Loucy (cell line): ENCODE results near the gene CLASP1.

Experiments
- H2AFZ ChIP-seq: fragments of 200-600 bp; sonication (generic); 2 replicates; pipeline ENCODE4 v1.6.0; 2016; ENCODE audit warnings: antibody characterized with exemption, mild to moderate bottlenecking, low read length, moderate library complexity
- H3F3A ChIP-seq: fragments of 200-600 bp; 2 replicates; pipeline ENCODE4 v1.6.0; 2016; ENCODE audit warnings: antibody characterized with exemption, low read depth, mild to moderate bottlenecking
- H3K27me3 ChIP-seq: fragments of 200-600 bp; sonication (generic); 2 replicates; pipeline ENCODE4 v1.6.1; 2014; ENCODE audit warnings: low read length, mild to moderate bottlenecking; ENCODE audit not compliant: insufficient read depth, poor library complexity, severe bottlenecking
- H3K36me3 ChIP-seq: fragments of 200-600 bp; sonication (generic); 2 replicates; pipeline ENCODE4 v1.6.1; 2016; ENCODE audit warnings: low read length; ENCODE audit not compliant: insufficient read depth
- H3K4me1 ChIP-seq: fragments of 200-600 bp; sonication (generic); 2 replicates; pipeline ENCODE4 v1.5.1; 2014; ENCODE audit warnings: low read length, mild to moderate bottlenecking; ENCODE audit not compliant: insufficient read depth, poor library complexity, severe bottlenecking
- H3K4me2 ChIP-seq: fragments of 200-600 bp; sonication (generic); 2 replicates; pipeline ENCODE4 v1.6.0; 2014; ENCODE audit warnings: antibody characterized with exemption, low read length, low read depth, mild to moderate bottlenecking; ENCODE audit not compliant: poor library complexity, severe bottlenecking
- H3K4me3 ChIP-seq: fragments of 200-600 bp; sonication (generic); 2 replicates; pipeline ENCODE4 v1.5.1; 2014; ENCODE audit warnings: low read length, mild to moderate bottlenecking, mixed read lengths; ENCODE audit not compliant: poor library complexity, severe bottlenecking
- H3K79me2 ChIP-seq: fragments of 200-600 bp; sonication (generic); 2 replicates; pipeline ENCODE4 v1.6.1; 2014; ENCODE audit warnings: low read length; ENCODE audit not compliant: insufficient read depth
- H3K9ac ChIP-seq: fragments of 200-600 bp; sonication (generic); 2 replicates; pipeline ENCODE4 v1.6.0; 2014; ENCODE audit warnings: mild to moderate bottlenecking, low read depth, low read length, moderate library complexity; ENCODE audit not compliant: poor library complexity, severe bottlenecking
- H3K9me2 ChIP-seq: fragments of 200-600 bp; sonication (generic); replicated peaks from 2 replicates; pipeline ENCODE4 v1.6.1; 2016; ENCODE audit warnings: low read depth, low read length, mixed read lengths
- H3K9me3 ChIP-seq: fragments of 200-600 bp; sonication (generic); 2 replicates; pipeline ENCODE4 v1.6.1; 2014; ENCODE audit warnings: mild to moderate bottlenecking, antibody characterized with exemption, low read length, low read depth; ENCODE audit not compliant: insufficient read depth
- H4K20me1 ChIP-seq: fragments of 200-600 bp; sonication (generic); 2 replicates; pipeline ENCODE4 v1.6.0; 2014; ENCODE audit warnings: antibody characterized with exemption, low read length, mild to moderate bottlenecking; ENCODE audit not compliant: insufficient read depth, poor library complexity, severe bottlenecking
- CTCF ChIP-seq: fragments of 200-600 bp; sonication (generic); conservative IDR thresholded peaks from 2 replicates; pipeline ENCODE4 v1.5.1; 2014; ENCODE audit warnings: mild to moderate bottlenecking, antibody characterized with exemption, low read length
- EZH2phosphoT487 ChIP-seq: fragments of 200-600 bp; IDR thresholded peaks from 2 replicates; pipeline ENCODE4 v1.6.1; 2018; ENCODE audit warnings: antibody characterized with exemption, mild to moderate bottlenecking, moderate library complexity, borderline replicate concordance

The CLASP1 gene

DNA sequence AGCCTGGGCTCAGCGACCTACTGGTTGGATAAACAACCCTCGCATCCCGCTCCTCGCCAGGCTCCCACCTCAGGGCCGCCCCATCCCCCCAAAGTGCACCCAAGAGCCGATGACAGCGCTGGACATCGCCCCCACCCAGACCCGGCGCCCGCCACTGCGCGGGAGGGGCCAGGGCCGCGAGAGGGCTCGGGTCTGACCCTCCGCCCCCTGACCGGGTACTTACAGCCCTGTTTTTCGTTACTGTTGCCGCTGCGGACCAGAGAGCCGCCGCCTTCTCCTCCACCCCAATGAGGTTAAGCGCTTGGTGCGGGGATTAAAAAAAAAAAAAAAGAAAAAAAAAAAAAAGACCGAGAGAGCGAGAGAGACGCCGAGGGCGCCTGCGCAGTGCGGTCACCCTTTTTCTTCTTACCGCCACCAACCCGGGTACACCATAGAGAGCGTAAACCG lies at the start of gene CLASP1:
TSS of gene CLASP1 (minus strand) at position 314 of the 447 bp plus-strand sequence. CDS start 43,567 bp downstream, outside the sequence.
- Histone ChIP-seq H3K4me1 (peaks cover 58% of the 10 kb centered on the region), H3K4me3 (peak within 1 kb of the TSS; percentile 89), H4K20me1 (peaks cover 52% of the 10 kb centered on the region), H3K27me3 (no peaks in the 10 kb centered on the region), H3K9me2 (no peaks in the 10 kb centered on the region), H3K9me3 (no peaks in the 10 kb centered on the region), H3K4me2 (peak within 1 kb of the TSS; percentile 94), H3K36me3 (no peaks in the 10 kb centered on the region), H3K79me2 (peaks cover 90% of the 10 kb centered on the region), H3K9ac (peak within 1 kb of the TSS; percentile 95), H3F3A (no peaks in the 10 kb centered on the region; the same call in 1 of the 2 replicates), H2AFZ (peak within 1 kb of the TSS; percentile 97)
- no peak for TF ChIP-seq EZH2phosphoT487
- TF ChIP-seq CTCF, result no peak

- no peaks in the 10 kb centered on the region for H3K79me2 ChIP-seq
- H4K20me1 ChIP-seq, result no peaks in the 10 kb centered on the region
- H3K9ac ChIP-seq, result no peak overlapping the region
- H3K27me3 ChIP-seq, result no peaks in the 10 kb centered on the region
- no peak overlapping the region for H3K4me3 ChIP-seq
- H3K4me1 ChIP-seq, result peaks cover 25% of the 10 kb centered on the region
- H3K9me3 ChIP-seq, result no peaks in the 10 kb centered on the region
- no peak overlapping the region for H3K4me2 ChIP-seq
- H2AFZ ChIP-seq, result no peak overlapping the region
- H3K36me3 ChIP-seq, result no peaks in the 10 kb centered on the region
- TF ChIP-seq CTCF, result no peak
- no peak for TF ChIP-seq EZH2phosphoT487
- H3K9me2 ChIP-seq, result no peaks in the 10 kb centered on the region
- H3F3A ChIP-seq, result no peaks in the 10 kb centered on the region
Measured at GRCh38 chr2:121698318-121698930, 49.2 kb upstream of the CLASP1 start.

- Histone ChIP-seq H2AFZ (no peak overlapping the region; the same call in 1 of the 2 replicates), H3K36me3 (no peaks in the 10 kb centered on the region), H3K79me2 (no peaks in the 10 kb centered on the region), H3K4me1 (peaks cover 25% of the 10 kb centered on the region), H3K4me3 (no peak overlapping the region), H3F3A (no peaks in the 10 kb centered on the region), H3K9me3 (no peaks in the 10 kb centered on the region), H3K27me3 (no peaks in the 10 kb centered on the region), H3K4me2 (no peak overlapping the region), H4K20me1 (no peaks in the 10 kb centered on the region), H3K9me2 (no peaks in the 10 kb centered on the region), H3K9ac (no peak overlapping the region)
- TF ChIP-seq CTCF (no peak), EZH2phosphoT487 (no peak)
Measured at GRCh38 chr2:121697108-121697631, 47.9 kb upstream of the CLASP1 start.
